Eye (tissue), 1 donor: ENCODE measurements around the gene MAGI3.
"Not testable (repeated sequence)": the region's sequence is repeated elsewhere in the genome, so short reads cannot be mapped to it uniquely, and the experiment has no call there.

Experiments
- DNase-seq: peaks from one replicate; pipeline ENCODE4 v3.0.0-alpha.2; 2015

Gene MAGI3

DNA sequence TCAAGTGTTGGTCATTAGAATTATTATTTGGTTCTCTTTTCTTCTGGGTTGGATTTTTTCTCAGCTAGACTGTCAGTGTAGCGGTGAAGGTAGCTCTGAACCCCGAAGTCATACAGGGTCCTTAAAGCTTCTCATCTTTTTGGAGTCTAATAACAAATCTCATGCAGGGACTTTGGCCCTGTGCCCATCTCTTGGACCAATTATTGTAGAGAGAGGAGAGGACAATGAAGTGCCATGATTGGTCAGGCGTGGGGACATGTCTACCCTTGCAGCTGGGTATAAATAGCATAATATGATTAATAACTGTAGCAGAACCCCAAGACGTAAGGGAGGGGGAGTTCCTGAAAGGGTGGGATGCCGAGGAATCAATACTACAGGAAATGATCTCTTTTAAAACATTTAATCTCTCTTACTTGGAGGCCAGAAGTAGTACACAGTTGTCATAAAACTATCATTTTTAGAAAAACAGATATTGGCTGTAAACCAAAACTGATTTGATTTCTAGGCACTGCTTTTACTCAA, 8.8 kb downstream of the MAGI3 start:
- no peak for DNase-seq

DNA sequence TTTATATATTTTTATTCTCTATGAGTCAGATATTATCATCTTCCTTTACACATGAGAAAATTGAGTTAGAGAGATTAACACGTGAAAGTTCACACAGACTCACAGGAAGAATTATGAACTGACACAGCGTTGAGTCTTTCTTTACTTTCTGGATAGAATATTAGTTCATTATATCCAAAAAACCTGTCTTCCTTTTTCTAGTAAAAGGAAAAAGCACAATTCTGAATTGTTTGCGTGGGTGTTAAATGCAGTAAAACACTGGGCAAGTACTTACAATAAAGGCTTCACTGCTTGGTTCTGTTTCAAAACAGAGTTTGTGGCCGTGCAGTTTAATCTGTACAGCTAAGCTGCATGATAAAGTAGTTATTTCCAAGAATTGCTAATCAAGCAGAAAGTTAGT, 10.8 kb downstream of the MAGI3 start:
- no peak for DNase-seq

DNA sequence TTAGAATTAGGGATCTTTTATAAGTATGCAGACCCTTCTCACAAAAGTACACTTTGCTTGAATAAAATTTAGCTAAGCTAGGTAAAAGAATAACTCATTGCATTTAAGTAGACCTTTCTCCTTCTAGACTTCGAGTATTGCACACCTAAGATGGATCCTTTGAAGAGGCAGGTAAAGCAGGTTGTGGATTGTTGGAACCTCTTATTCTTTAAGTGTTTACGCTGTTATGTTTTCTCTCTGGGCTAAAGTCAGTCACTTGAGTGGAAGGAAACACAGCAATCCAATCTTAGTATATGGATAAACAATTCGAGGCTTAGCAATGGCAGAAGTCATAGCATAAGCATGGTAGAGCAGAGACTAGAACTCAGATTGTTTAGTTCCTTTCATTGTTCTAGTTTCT, 11.4 kb downstream of the MAGI3 start:
- DNase-seq = no peak

DNA sequence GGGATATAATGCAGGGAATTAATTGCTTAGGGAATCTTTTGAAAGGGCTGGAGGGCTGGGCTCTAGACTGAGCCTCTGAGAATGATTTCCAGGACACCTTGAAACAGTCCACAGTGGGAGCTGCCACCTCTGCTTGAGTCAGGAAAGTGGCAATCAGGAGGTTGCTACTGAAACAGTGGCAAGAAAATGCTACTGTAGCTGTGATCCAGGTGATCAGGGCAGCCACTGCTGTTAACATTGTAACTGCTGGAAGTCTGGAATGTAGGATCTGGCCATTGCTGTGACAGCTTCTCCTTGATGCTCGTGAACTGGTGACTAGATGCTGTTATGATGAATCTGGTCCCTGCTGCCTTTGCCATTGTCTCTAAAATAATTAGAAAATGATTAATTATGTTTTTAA, 12.8 kb downstream of the MAGI3 start:
- DNase-seq = no peak

DNA sequence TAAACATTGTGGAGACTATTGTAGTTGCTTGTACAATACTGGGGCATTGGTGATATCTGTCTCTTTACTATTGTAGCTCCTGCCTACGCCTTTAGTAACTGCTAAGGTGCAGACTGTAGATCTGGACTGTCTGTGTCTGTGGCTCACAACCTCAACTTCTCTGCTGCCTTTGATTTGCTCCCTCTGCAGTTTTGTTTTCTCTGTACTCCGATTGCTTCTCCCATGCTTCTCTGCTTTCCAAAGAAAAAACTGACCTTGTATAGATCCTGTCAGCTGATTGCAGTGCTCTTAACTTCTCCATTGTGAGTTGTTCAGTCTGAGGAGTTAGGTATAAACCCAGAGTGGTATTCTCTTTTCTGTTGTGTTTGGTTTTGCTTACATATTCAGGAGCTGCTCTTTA, 15.3 kb downstream of the MAGI3 start:
- DNase-seq = no peak

DNA sequence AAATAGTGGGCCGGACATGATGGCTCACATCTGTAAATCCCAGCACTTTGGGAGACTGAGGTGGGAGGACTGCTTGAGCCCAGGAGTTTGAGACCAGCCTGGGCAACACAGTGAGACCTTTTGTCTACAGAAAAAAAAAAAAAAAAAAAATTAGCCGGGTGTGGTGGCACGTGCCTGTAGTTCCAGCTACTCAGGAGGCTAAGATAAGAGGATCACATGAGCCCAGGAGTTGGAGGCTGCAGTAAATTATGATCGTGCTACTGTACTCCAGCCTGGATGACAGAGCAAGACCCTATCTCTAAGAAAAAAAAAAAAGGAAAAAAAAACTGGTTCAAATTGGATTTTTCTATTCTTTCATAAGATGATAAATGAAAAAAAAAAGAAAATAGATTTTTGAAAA, 15.8 kb downstream of the MAGI3 start:
- not testable (repeated sequence) for DNase-seq

GRCh38 chr1:113409363-113409762, 19.0 kb downstream of the MAGI3 start:
- no peak for DNase-seq

DNA sequence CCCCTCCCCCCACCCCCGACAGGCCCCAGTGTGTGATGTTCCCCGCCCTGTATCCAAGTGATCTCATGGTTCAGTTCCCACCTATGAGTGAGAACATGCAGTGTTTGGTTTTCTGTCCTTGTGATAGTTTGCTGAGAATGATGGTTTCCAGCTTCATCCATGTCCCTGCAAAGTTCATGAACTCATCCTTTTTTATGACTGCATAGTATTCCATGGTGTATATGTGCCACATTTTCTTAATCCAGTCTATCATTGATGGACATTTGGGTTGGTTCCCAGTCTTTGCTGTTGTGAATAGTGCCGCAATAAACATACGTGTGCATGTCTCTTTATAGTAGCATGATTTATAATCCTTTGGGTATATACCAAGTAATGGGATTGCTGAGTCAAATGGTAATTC, 21.7 kb downstream of the MAGI3 start:
- DNase-seq = not testable (repeated sequence)

- DNase-seq = peak; percentile 76
These were observed 25.2 kb downstream of the MAGI3 start for GRCh38 chr1:113415310-113416070.

DNA sequence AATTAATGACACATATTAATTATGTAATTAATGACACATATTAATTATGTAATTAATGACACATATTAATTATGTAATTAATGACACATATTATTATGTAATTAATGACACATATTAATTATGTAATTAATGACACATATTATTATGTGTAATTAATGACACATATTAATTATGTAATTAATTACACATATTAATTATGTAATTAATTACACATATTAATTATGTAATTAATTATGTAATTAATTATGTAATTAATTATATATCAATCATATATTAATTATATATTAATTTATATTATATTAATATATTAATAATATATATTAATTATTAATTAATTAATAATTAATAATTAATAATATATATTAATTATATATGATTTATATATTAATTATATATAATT, 25.8 kb downstream of the MAGI3 start:
- not testable (repeated sequence) for DNase-seq

GRCh38 chr1:113416496-113416895, 26.2 kb downstream of the MAGI3 start:
- peak; percentile 77 for DNase-seq

GRCh38 chr1:113422315-113423068, 32.2 kb downstream of the MAGI3 start:
- no peak for DNase-seq

- no peak for DNase-seq
These were observed 33.5 kb downstream of the MAGI3 start for GRCh38 chr1:113423826-113424225.

GRCh38 chr1:113429461-113430153, 39.3 kb downstream of the MAGI3 start:
- no peak for DNase-seq

GRCh38 chr1:113433184-113433583, 42.9 kb downstream of the MAGI3 start:
- DNase-seq = no peak

DNA sequence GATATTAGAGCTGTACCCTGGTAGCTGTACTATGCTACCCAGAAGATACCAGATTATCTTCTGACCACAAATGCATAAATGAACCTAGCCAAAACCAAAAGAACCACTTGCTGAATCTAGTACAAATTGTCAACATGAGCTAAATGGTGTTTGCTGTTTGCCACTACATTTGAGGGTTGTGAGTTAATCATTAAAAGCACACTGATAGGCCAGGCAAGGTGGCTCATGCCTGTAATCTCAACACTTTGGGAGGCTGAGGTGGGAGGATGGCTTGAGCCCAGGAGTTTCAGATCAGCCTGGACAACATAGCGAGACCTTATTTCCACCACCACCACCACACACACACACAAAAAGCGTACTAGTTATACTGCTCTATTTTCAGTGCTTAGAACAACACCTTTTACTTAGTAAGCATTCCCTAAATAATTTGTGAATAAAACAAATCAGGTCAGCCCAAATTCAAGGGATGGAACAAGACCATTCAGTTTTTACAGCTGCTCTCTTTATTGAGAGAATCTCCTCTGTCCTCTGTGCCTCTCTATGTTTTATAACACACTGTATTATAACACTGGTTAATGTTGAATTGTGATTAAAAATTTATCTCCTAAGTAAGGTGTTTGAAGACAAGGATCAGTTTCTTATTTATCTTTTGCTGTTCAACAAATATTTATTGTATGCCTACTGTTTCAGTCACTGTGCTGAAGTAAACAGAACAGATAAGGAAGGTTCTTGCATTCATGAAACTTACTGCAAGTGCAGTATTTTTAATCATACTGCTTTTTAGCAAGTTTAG, 44.0 kb downstream of the MAGI3 start:
- DNase-seq = no peak

GRCh38 chr1:113434874-113435175, 44.5 kb downstream of the MAGI3 start:
- no peak for DNase-seq

DNA sequence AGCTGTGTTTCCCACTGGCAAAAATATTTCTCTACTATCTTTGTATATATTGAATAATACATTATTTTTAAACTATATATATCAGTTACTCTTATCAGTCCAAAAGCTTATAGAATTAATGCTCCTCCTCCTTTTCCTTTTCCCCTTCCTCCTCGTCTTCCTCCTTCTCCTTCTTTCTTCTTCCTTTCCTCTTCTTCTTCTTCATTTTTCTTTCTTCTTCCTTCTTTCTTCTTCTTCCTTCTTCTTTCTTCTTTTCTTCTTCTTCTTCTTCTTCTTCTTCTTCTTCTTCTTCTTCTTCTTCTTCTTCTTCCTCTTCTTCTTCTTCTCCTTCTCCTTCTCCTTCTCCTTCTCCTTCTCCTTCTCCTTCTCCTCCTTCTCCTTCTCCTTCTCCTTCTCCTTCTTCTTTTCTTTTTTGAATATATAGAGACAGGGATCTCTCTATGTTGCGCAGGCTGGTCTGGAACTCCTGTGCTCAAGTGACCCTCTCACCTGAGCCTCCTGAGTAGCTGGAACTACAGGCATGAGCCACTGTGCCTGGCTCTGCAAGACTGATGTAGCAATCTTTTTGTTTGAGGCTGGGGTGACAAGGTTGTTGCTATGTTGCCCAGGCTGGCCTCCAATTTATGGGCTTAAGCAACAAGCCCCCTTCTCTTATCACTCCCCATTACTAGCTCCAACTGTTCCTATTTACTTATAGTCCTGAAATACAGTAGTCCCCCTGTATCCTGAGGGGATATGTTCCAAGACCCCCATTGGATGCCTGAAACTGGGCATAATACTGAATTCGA, 47.4 kb downstream of the MAGI3 start:
- DNase-seq = no peak

GRCh38 chr1:113438505-113439276, 48.4 kb downstream of the MAGI3 start:
- no peak for DNase-seq

- DNase-seq = no peak
These were observed 49.0 kb downstream of the MAGI3 start for GRCh38 chr1:113439277-113439670.

GRCh38 chr1:113442131-113442530, 51.8 kb downstream of the MAGI3 start:
- peak; percentile 25 for DNase-seq
